ENCODE data around the gene SERPINA9. TPM values are rescaled to one million over a fixed set of nuclear protein-coding genes. Genes with fewer than 3 reads are reported as not detected.
"Not testable (repeated sequence)": the region's sequence is repeated elsewhere in the genome, so short reads cannot be mapped to it uniquely, and the experiment has no call there.

The SERPINA9 gene
- polyA plus RNA-seq, 1 experiment = 0.05 TPM

DNA sequence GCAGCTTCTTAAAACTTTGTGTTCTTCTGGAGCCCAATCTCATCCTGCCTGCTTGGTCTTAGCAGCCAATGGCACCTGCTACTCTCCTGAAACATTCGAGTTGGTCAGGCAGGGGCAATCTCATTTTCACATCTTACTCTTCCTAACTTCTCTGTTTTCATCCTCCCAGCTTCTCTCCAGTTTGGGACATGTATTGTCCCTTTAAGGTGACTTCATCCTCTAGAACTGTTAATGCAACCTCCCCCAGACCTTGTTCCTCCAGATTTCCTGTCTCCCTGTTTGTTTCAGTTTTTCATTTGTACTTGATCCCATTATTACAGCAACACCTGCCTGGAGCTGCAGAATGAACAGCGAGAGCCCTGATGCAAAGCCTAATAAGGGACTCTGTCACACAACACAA, 54.7 kb downstream of the SERPINA9 start:
- CTCF ChIA-PET = interaction anchor here (1.1 to 3.5 kb wide), 3 partner anchors 12 to 65 kb away, joined by 3 to 35 read pairs (median 20); no protein-coding TSS in a partner anchor
- DNase-seq (ENCODE audit: low read depth, low spot score) = no peak
- TF ChIP-seq, protein P1, sequence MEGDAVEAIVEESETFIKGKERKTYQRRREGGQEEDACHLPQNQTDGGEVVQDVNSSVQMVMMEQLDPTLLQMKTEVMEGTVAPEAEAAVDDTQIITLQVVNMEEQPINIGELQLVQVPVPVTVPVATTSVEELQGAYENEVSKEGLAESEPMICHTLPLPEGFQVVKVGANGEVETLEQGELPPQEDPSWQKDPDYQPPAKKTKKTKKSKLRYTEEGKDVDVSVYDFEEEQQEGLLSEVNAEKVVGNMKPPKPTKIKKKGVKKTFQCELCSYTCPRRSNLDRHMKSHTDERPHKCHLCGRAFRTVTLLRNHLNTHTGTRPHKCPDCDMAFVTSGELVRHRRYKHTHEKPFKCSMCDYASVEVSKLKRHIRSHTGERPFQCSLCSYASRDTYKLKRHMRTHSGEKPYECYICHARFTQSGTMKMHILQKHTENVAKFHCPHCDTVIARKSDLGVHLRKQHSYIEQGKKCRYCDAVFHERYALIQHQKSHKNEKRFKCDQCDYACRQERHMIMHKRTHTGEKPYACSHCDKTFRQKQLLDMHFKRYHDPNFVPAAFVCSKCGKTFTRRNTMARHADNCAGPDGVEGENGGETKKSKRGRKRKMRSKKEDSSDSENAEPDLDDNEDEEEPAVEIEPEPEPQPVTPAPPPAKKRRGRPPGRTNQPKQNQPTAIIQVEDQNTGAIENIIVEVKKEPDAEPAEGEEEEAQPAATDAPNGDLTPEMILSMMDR (IDR thresholded peaks at IDR 0.05; ENCODE audit: low read depth, low read length) = no peak
- H3K27ac ChIP-seq (ENCODE audit: low read depth, low read length) = no peak overlapping the region
- POLR2A ChIA-PET = no interaction called here
- no peaks in the 10 kb centered on the region for H3K9me3 ChIP-seq (ENCODE audit: control insufficient read depth, insufficient read depth, low read length)
- H3K4me3 ChIP-seq (ENCODE audit: low read depth, low read length) = no peak overlapping the region
- H3K27me3 ChIP-seq (ENCODE audit: control insufficient read depth, insufficient read depth, low read length) = peaks cover 6% of the 10 kb centered on the region

DNA sequence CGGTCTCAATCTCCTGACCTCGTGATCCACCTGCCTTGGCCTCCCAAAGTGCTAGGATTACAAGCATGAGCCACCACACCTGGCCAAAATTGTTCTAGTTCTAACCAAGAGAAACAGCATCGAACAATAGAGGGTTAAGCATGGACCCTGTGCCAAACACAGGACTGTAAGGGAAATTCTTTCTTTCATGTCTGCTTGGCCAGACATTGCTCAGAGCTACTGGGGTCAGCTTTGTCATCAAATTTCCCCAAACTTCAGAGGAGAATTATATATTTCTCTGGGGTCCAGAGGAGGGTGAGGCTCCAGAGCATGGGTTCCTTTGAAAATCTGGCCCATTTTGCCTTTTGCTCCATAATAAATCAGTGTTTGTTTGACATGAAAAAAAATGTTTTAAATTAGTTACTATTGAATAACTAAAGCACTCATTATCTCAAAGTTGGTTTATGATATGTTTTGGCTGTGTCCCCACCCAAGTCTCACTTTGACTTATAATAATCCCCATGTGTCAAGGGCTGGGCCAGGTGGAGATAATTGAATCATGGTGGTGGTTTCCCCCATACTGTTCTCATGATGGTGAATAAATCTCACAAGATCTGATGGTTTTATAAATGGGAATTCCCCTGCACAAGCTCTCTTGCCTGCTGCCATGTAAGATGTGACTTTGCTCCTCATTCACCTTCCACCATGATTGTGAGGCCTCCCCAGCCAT, 58.3 kb downstream of the SERPINA9 start:
- POLR2A ChIA-PET = interaction anchor here (0.7 kb wide), 1 partner anchor 16 kb away, joined by 9 read pairs; no protein-coding TSS in a partner anchor
- H3K27ac ChIP-seq (ENCODE audit: low read depth, low read length); DNase-seq (ENCODE audit: low read depth, low spot score); H3K27me3 ChIP-seq (ENCODE audit: control insufficient read depth, insufficient read depth, low read length); H3K4me3 ChIP-seq (ENCODE audit: low read depth, low read length); H3K9me3 ChIP-seq (ENCODE audit: control insufficient read depth, insufficient read depth, low read length): not testable (repeated sequence)
- CTCF ChIA-PET = interaction anchor here (0.7 to 2.1 kb wide), 2 partner anchors 8 to 16 kb away, joined by 3 to 4 read pairs; no protein-coding TSS in a partner anchor

Other genes with a start within 250 kb of the SERPINA9 start
- gene SERPINA10, start 182.9 kb downstream of the SERPINA9 start, polyA plus RNA-seq (2011; rRNA removed) = not detected in 2 replicates
- gene SERPINA6, start 152.9 kb downstream of the SERPINA9 start, polyA plus RNA-seq (2011; rRNA removed) = not detected in 2 replicates
- not detected in 2 replicates for gene SERPINA2, start 109.5 kb downstream of the SERPINA9 start, polyA plus RNA-seq (2011; rRNA removed)
- gene SERPINA1, start 87.6 kb downstream of the SERPINA9 start, polyA plus RNA-seq (2011; rRNA removed) = 1.7 and 1.9 TPM in 2 replicates
- gene SERPINA11, start 23.4 kb downstream of the SERPINA9 start, polyA plus RNA-seq (2011; rRNA removed) = not detected in 2 replicates
- gene SERPINA12, start 33.3 kb upstream of the SERPINA9 start, polyA plus RNA-seq (2011; rRNA removed) = not detected in 2 replicates
- gene SERPINA4, start 85.2 kb upstream of the SERPINA9 start, polyA plus RNA-seq (2011; rRNA removed) = not detected in 2 replicates
- not detected in 2 replicates for gene SERPINA5, start 105.2 kb upstream of the SERPINA9 start, polyA plus RNA-seq (2011; rRNA removed)
- gene SERPINA3, start 136.2 kb upstream of the SERPINA9 start, polyA plus RNA-seq (2011; rRNA removed) = 1.8 and 2.4 TPM in 2 replicates

Measured in AG04450 (cell line).